HT-29 (cell line): ENCODE measurements around the gene LCN15. TPM values are rescaled to one million over a fixed set of nuclear protein-coding genes. Genes with fewer than 3 reads are reported as not detected.
"Not testable (repeated sequence)": the region's sequence is repeated elsewhere in the genome, so short reads cannot be mapped to it uniquely, and the experiment has no call there.

Experiments used
- DNase-seq: peaks from one replicate; pipeline ENCODE4 v3.0.0-alpha.2; 2015; ENCODE audit warnings: low spot score
- total RNA-seq: library from RNA; depleted of rRNA; stranded (reverse); fragments of >200 nt; shearing (Covaris generic); gene quantifications from 2 replicates; pipeline ENCODE4 v1.2.3, GENCODE V29; 2014

Gene LCN15
- total RNA-seq, 1 experiment from 2014 or later, result not detected

DNA sequence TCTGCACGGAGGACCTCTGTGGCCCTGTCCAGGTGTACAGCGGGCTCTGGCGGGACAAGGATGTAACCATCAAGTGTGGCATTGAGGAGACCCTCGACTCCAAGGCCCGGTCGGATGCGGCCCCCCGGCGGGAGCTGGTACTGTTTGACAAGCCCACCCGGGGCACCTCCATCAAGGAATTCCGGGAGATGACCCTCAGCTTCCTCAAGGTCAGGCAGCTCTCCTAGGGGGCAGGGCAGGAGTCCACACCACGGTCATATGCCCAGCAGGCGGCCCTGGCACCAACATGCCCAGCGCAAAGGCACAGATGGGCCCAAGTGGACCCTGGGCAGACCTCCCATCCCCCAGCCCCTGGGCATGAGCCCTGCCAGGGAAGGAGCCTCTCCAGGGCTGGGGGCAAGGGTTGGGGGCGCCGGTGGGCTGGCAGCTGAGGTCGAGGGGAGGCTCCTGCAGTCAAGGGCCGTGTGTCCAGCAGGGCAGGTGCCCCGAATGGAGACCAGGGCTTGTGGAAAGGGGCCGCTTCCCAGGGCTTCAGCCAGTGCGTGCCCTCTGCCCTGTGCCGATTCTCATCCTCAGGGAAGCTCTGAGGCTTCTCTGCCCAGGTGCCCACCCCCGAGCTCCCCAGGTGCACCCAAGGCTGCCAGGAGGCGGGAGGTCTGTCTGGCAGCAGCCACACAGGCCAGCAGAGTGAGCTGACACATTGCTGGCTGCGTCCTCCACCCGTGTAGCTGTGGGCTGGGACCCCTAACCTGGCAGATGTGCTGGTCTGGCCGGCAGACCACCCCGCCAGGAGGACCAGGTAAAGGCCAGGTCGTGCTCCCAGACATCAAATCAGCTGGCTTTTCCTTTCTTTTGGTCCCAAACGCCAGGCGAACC is 42.0 kb downstream of the LCN15 start:
- no peak for DNase-seq

GRCh38 chr9:136721339-136722092 is 42.8 kb downstream of the LCN15 start:
- no peak for DNase-seq

DNA sequence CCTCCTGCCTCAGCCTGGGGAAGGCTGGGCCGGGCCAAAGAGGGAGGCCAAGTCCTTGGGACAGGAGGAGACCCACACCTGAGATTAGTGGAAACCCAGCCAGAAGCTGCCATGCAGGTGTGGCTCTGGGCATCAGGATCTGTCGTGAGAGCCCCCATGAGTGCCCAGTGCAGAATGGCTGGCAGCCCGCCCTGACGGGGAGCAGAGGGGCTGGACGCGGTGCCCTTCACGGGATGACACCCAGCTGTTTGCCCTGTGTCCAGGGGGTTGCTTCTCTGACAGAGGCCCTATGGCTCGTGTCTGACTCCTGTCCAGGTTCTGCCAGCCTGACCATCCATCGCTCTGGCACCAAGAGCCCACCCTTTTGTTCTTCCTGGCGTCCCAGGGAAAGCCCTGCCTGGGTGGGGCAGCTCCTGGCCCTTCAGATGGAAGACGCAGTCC is 43.4 kb downstream of the LCN15 start:
- no peak for DNase-seq

- DNase-seq, result no peak
These were observed 43.9 kb downstream of the LCN15 start for GRCh38 chr9:136720251-136720897.

DNA sequence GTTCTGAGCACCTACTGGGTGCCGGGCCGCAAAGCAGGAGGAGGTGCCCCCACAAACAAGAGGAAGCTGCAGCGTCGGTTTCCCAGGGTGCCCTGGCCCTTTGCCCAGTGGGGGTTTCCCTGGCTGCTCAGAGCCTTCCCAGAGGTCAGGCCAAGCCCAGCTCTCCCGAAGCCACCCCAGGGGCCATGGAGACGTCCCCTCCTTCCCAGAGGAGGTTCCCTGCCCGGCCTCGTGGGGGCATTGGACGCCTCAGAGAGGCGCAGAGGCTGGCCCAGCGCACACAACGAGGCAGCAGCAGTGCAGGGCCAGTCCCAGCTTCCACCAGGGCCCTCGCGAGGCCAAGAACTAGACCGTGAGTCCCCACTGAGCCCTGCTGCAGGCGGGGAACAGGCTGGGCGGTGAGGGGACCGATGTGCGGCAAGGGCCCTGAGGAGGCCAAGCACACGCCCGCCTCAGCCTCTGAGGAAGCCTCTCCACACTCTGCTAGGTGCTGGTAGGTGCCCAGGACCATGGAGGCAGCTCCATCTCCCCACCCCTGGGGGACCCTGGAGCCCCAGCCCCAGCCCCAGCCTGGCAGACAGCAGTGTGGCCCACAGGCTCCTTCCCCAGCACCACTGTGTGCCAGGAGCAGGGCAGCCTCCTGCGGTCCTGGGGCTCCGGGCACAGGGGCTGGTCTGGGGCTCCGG is 45.0 kb downstream of the LCN15 start:
- DNase-seq, result no peak

DNA sequence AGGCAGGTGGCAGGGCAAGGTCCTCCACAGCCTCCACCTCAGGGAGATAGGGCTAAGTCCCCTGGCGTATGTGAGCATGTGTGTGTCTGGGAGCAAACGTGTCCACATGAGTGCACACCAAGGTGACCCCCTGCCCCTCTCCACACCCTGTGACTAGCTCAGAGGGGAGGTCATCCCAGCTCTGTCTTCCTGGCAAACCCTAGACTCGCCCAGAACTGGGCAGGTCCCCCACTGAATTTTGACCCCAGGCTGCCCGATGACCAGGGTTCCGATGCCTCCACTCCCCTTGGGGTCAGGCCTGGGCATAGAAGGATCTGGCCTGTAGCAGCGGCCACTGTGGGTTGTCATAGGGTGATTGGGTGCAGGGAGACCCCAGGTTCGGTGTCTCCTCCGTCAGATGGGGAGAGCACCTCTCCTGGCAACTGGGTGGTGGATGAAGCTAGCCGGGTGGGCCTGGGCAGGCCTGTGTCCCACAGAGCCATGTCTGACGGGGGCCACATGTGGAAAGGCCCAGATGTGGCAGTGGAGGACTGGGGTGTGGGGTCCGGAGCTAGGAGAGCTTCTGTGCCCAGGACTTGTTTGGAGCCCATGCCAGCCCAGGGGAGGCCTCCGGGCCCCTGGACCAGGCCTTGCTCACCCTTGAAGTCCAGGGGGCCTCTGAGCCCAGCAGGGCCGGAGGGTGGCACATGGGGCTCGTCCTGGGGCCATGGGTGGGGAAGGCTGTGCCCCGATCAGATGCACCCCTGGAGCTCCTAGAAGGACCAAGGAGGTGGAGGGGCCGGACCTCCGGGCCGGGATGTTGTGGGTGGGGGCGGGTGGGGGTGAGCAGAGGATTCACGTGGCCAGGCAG is 45.7 kb downstream of the LCN15 start:
- DNase-seq, result no peak

GRCh38 chr9:136717399-136717798 is 46.9 kb downstream of the LCN15 start:
- DNase-seq, result no peak

DNA sequence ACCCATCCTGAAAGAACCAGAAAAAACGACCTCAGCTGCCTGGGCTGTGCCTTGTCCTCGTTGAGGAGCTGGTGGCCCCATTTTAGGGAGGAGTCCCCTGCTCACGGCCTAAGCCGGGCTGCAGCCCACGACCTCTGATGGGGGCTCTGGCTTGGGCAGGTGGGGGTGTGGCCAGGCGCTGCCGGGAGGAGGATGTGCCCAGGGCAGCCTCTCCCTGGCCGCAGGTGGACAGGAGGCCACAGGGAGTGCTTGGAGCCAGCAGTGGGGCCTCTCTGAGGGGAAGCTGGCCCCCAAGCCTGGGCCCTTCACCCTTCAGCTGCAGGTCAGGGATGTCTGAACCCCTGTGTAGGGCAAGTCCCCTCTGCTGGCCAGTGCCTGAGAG is 49.4 kb downstream of the LCN15 start:
- DNase-seq, result no peak

DNA sequence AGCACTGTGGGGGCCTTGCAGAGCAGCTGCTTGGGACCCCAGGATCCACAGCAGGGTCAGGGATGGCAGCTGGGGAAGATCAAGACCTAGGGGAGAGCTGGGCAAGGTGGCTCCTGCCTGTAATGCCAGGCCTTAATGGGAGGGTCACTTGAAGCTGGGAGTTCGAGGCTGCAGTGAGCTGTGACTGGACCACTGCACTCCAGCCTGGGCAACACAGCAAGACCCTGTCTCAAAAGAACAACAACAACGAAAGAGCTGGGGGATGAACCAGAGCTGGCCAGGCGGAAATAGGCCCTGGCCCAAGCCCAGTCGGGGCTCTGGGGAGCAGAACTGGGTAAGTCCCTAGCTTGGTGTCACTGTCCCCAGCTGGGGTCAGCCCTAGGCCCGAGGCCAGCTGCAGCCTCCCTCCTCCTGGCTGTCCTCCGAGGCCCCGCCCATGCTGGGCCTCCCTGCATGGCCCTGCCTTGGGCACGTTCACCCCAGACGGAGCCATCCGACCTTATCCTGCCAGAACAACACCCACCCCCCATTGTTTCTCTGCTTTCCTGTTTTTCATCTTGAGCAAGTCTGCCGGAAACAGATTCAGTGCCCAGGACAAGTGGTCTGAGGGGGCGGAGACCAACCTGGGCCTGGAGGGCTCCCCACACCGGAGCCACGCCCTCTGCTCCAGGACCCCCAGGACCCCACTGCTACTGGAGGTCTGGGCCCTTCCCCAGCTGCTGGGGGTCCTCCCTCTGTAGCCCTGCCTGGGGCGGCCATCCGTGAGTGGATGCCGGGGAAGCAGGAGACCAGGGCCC is 50.0 kb downstream of the LCN15 start:
- DNase-seq, result no peak

DNA sequence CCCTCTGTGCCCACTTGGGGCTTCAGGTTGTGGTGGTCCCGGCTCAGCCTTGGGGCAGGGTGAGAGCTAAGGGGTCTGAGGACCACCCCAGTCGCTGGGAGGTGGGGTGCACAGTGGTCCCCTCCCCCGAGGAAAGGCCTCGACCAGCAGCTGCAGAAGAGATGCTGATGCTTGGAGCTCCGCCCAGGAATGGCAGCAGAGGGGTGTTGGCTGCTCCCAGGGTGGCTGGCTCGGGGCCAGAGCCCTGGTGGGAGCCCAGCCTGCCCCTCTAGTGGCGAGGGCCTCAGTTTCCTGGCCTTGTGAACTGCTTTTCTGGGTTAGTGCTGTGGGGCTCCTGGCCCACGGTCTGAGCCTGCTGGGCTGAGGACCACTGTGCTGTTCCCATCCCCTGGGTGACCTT is 50.8 kb downstream of the LCN15 start:
- no peak for DNase-seq

DNA sequence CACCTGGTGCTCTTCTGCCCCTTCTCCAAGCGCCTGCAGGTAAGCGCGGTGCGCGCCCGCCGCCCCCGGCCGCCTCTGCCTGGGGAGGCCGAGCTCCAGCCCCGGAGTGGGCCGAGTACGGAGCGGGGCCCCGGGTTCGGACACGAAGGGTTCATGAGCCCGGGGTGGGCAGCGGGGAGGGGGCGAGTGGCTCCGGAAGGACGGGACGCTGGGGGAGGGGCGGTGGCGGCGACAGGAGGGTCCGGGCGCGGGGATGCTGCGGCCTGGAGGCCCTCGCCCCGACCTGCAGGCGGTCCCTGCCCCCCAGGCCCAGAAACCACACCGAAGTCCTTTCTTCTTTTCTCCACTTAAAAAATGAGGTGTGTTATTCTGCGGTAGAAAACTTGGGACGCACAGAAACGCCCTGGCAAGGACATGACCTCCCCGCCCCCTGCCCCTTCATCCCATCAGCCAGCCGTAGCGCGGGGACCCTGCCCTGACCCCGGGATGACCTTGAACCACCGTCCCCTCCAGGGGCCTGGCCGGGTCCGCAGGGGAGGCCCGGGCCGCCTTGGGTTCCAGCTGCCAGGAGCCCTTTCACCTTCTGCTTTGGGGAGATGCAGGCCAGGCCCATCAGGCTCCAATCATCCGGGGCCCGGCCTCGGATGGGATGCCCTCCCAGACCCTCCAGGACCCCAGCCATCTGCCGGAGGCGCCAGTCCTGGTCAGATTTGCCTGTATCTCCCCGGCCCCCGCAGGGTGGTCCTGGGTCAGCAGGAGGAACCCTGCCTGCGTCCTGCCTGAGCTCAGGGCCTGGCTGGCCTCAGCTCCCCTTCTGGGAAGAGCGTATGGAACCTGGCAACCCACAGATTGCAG is 51.4 kb downstream of the LCN15 start:
- no peak for DNase-seq

GRCh38 chr9:136711751-136712689 is 52.3 kb downstream of the LCN15 start, which contains the start of gene DIPK1B:
DIPK1B (plus strand) TSS chr9:136712572; CDS start chr9:136712666, 94 bp downstream.
- DNase-seq, result no peak

DNA sequence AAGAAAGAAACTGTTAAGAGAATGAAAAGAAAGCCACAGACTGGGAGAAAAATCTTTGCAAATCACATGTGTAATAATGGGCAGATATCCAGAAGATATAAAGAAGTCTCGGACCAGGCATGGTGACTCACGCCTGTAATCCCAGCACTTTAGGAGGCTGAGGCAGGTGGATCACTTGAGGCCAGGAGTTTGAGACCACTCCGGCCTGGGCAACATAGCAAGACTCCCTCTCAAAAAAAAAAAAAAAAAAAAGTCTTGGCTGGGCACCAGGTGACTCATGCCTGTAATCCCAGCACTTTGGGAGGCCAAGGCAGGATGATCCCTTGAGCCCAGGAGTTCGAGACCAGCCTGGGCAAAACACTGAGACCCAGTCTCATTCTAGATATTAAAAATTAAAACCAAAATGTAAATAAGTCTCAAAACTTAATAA is 53.1 kb downstream of the LCN15 start:
- not testable (repeated sequence) for DNase-seq

DNA sequence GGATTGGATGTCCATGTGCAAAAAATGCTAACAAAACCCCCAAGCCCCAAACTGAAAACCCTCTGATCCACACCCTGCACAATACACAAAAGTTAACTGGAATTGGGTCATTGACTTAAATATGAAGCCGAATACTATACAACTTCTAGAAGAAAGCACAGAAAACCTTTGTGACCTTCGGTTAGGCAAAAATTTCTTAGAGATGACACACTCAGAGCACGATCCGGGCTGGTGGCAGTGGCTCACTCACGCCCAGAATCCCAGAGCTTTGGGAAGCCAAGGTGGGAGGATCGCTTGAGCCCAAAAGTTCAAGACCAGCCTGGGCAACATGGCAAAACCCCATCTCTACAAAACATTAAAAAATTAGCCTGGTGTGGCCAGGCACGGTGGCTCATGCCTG is 53.8 kb downstream of the LCN15 start:
- no peak for DNase-seq
